Neural progenitor cell (in vitro differentiated cells): ENCODE results near the gene TSPAN18. TPM values are rescaled to one million over a fixed set of nuclear protein-coding genes. Genes with fewer than 3 reads are reported as not detected.

ENCODE experiments used
- DNase-seq: peaks from one replicate; pipeline ENCODE4 v3.0.0-alpha.2; 2016; ENCODE audit warnings: low spot score
- H2AFZ ChIP-seq: fragments of 200-600 bp; sonication (generic); replicated peaks from 2 replicates; pipeline ENCODE4 v1.6.1; 2016; ENCODE audit warnings: antibody characterized with exemption
- H3F3A ChIP-seq: fragments of 200-600 bp; sonication (generic); 2 replicates; pipeline ENCODE4 v1.6.1; 2016; ENCODE audit warnings: antibody characterized with exemption, low read depth
- H3K27ac ChIP-seq: fragments of 200-600 bp; sonication (generic); 2 replicates; pipeline ENCODE4 v1.5.1; 2016; ENCODE audit warnings: mild to moderate bottlenecking
- H3K27me3 ChIP-seq: fragments of 200-600 bp; sonication (generic); 2 replicates; pipeline ENCODE4 v1.6.1; 2016; ENCODE audit warnings: mild to moderate bottlenecking, moderate library complexity
- H3K36me3 ChIP-seq: fragments of 200-600 bp; sonication (generic); 2 replicates; pipeline ENCODE4 v1.5.1; 2016
- H3K4me1 ChIP-seq: fragments of 200-600 bp; sonication (generic); 2 replicates; pipeline ENCODE4 v1.6.1; 2016; ENCODE audit warnings: mixed run types
- H3K4me2 ChIP-seq: fragments of 200-600 bp; sonication (generic); 2 replicates; pipeline ENCODE4 v1.6.1; 2016
- H3K4me3 ChIP-seq: fragments of 200-600 bp; sonication (generic); 2 replicates; pipeline ENCODE4 v1.5.1; 2016
- H3K79me2 ChIP-seq: fragments of 200-600 bp; sonication (generic); 2 replicates; pipeline ENCODE4 v1.6.1; 2016; ENCODE audit warnings: low read depth
- H3K9ac ChIP-seq: fragments of 200-600 bp; sonication (generic); 2 replicates; pipeline ENCODE4 v1.6.1; 2016
- H3K9me3 ChIP-seq: fragments of 200-600 bp; sonication (generic); 2 replicates; pipeline ENCODE4 v1.5.1; 2016; ENCODE audit warnings: low read depth
- H4K20me1 ChIP-seq: fragments of 200-600 bp; sonication (generic); 2 replicates; pipeline ENCODE4 v1.6.1; 2016; ENCODE audit warnings: low read depth
- H3K27ac Mint-ChIP-seq: 3 replicates; pipeline ENCODE4 v1.8.0; 2021; ENCODE audit warnings: mixed read lengths
- H3K27me3 Mint-ChIP-seq: 2 replicates; pipeline ENCODE4 v1.8.0; 2022; ENCODE audit warnings: low read depth, mild to moderate bottlenecking, inconsistent platforms, moderate library complexity, mixed read lengths; ENCODE audit not compliant: insufficient read depth
- H3K36me3 Mint-ChIP-seq: 3 replicates; pipeline ENCODE4 v1.8.0; 2021; ENCODE audit warnings: mixed read lengths
- H3K4me1 Mint-ChIP-seq: 3 replicates; pipeline ENCODE4 v1.8.0; 2021; ENCODE audit warnings: mixed read lengths
- H3K4me3 Mint-ChIP-seq: 3 replicates; pipeline ENCODE4 v1.8.0; 2021; ENCODE audit warnings: mild to moderate bottlenecking, moderate library complexity, mixed read lengths
- H3K9me3 Mint-ChIP-seq: 3 replicates; pipeline ENCODE4 v1.8.0; 2020; ENCODE audit warnings: mixed read lengths
- EZH2 ChIP-seq: fragments of 200-600 bp; sonication (generic); IDR thresholded peaks from 2 replicates; pipeline ENCODE4 v1.6.1; 2017; ENCODE audit warnings: antibody characterized with exemption, mild to moderate bottlenecking, moderate library complexity
- EZH2phosphoT487 ChIP-seq: fragments of 200-600 bp; sonication (generic); IDR thresholded peaks from 2 replicates; pipeline ENCODE4 v1.6.1; 2017; ENCODE audit warnings: antibody characterized with exemption
- total RNA-seq: library from RNA; depleted of rRNA; stranded (reverse); fragments of >200 nt; gene quantifications from 2 replicates; pipeline ENCODE4 v1.2.3, GENCODE V29; 2015; ENCODE audit warnings: low replicate concordance
- TF ChIP-seq, protein P1 (sequence below): fragments of 200-600 bp; sonication (generic); IDR thresholded peaks from 2 replicates; pipeline ENCODE4 v1.5.1; 2017; ENCODE audit warnings: antibody characterized with exemption, mild to moderate bottlenecking

The TSPAN18 gene
- total RNA-seq, 1 donor from 2014 or later, result 16.5 TPM

DNA sequence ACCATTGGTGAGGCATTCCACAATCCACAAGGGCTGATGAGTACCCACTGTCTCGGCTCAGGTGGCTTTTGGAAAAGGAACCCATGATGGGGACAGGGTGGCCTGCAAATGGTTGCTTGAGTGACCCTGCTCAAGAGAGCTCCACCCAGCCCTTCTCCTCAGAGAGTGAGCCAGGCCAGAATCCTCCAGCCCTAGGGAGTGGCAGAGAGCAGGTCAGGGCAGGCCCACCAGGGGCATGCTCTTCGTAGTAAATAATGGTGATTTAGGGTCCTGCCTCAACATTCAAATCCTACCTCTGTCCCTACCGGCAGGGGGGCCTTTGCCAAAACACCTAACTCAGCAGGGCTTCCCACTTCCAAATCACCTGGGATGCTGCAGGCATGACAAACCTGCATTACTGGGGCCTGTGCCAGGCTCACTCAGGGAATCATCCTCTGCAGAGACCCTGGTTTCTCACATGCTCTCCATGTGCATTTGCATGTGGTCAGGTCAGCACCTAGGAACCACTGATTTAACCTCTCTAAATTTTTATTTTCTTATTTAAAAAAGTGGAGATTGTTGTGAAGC lies 241.3 kb downstream of the TSPAN18 start:
- Histone ChIP-seq H2AFZ (no peak overlapping the region), H3K27ac (no peak overlapping the region), H3K4me1 (peaks cover 33% of the 10 kb centered on the region), H3K27me3 (no peaks in the 10 kb centered on the region), H3K4me3 (no peak overlapping the region), H3K9me3 (no peaks in the 10 kb centered on the region), H4K20me1 (no peaks in the 10 kb centered on the region), H3K36me3 (no peaks in the 10 kb centered on the region), H3K4me2 (no peak overlapping the region), H3F3A (peaks cover 27% of the 10 kb centered on the region), H3K79me2 (no peaks in the 10 kb centered on the region), H3K9ac (no peak overlapping the region)
- no peaks in the 10 kb centered on the region for H3K9me3 Mint-ChIP-seq
- no peak overlapping the region for H3K27ac Mint-ChIP-seq
- H3K4me3 Mint-ChIP-seq, result no peak overlapping the region
- DNase-seq, result no peak
- H3K4me1 Mint-ChIP-seq, result peaks cover 30% of the 10 kb centered on the region
- H3K27me3 Mint-ChIP-seq, result peaks cover 11% of the 10 kb centered on the region
- TF ChIP-seq EZH2, result no peak
- TF ChIP-seq, protein P1, sequence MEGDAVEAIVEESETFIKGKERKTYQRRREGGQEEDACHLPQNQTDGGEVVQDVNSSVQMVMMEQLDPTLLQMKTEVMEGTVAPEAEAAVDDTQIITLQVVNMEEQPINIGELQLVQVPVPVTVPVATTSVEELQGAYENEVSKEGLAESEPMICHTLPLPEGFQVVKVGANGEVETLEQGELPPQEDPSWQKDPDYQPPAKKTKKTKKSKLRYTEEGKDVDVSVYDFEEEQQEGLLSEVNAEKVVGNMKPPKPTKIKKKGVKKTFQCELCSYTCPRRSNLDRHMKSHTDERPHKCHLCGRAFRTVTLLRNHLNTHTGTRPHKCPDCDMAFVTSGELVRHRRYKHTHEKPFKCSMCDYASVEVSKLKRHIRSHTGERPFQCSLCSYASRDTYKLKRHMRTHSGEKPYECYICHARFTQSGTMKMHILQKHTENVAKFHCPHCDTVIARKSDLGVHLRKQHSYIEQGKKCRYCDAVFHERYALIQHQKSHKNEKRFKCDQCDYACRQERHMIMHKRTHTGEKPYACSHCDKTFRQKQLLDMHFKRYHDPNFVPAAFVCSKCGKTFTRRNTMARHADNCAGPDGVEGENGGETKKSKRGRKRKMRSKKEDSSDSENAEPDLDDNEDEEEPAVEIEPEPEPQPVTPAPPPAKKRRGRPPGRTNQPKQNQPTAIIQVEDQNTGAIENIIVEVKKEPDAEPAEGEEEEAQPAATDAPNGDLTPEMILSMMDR, result no peak
- no peaks in the 10 kb centered on the region for H3K36me3 Mint-ChIP-seq

DNA sequence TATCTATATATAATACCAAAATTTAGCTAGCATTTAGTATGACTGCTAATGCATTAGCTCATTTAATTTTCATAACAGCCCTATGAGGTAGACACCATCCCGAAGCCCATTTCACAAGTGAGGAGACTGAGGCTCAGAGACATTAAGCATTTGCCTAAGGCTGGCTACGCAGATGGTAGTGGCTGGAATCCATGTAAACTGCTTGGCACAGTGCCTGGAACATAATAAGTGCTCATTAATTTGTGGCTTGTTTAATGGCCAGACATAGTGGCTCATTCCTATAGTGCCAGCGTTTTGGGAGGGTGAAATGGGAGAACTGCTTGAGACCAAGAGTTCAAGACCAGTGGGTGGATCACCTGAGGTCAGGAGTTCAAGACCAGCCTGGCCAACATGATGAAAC lies 241.7 kb downstream of the TSPAN18 start:
- DNase-seq, result no peak

DNA sequence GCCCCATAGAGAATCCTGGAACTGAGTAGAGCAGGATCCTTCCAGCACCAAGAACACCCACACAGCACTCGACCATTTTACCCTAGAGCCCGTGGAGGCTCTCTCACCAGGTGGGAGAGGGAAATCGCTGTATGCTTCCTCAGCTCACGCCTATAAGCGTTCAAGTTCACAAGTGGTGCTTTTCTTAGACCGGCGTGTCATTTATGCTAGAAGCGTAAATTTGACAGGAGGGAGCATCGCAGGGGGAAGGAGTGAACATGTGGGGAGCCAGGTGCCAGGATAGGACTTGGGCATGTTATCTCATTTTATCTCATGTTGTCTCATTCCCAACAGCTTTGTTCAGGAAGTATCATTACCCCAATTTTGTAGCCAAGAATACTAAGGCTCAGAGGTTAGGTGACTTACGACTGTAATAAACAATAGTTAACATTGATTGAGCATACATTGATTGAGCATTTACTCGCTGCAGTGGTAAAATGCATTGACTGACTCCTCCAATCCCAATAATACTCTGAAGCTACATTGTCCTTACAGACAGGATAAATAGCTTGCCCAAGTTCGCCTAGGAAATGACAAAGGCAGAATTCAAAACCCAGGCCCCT lies 243.0 kb downstream of the TSPAN18 start:
- H3F3A ChIP-seq, result peaks cover 19% of the 10 kb centered on the region
- H3K4me1 ChIP-seq, result peaks cover 28% of the 10 kb centered on the region
- H3K9me3 Mint-ChIP-seq, result no peaks in the 10 kb centered on the region
- H4K20me1 ChIP-seq, result no peaks in the 10 kb centered on the region
- no peak for DNase-seq
- H3K4me3 Mint-ChIP-seq, result no peak overlapping the region
- no peaks in the 10 kb centered on the region for H3K36me3 Mint-ChIP-seq
- H3K27me3 Mint-ChIP-seq, result peaks cover 11% of the 10 kb centered on the region
- H3K9ac ChIP-seq, result no peak overlapping the region
- H3K79me2 ChIP-seq, result no peaks in the 10 kb centered on the region
- no peak overlapping the region for H3K4me3 ChIP-seq
- H3K36me3 ChIP-seq, result no peaks in the 10 kb centered on the region
- no peak overlapping the region for H2AFZ ChIP-seq
- no peak for TF ChIP-seq EZH2
- TF ChIP-seq, protein P1, result no peak
- TF ChIP-seq EZH2phosphoT487, result no peak
- no peaks in the 10 kb centered on the region for H3K9me3 ChIP-seq
- H3K4me2 ChIP-seq, result no peak overlapping the region
- H3K4me1 Mint-ChIP-seq, result peaks cover 34% of the 10 kb centered on the region
- no peak overlapping the region for H3K27ac Mint-ChIP-seq
- no peak overlapping the region for H3K27ac ChIP-seq
- no peaks in the 10 kb centered on the region for H3K27me3 ChIP-seq

More for the DNA sequence above, 241.7 kb downstream of the TSPAN18 start:
- Histone ChIP-seq H3F3A (peaks cover 22% of the 10 kb centered on the region), H3K36me3 (no peaks in the 10 kb centered on the region), H3K27me3 (no peaks in the 10 kb centered on the region), H3K9ac (no peak overlapping the region), H4K20me1 (no peaks in the 10 kb centered on the region), H3K27ac (no peak overlapping the region), H2AFZ (no peak overlapping the region), H3K79me2 (no peaks in the 10 kb centered on the region), H3K4me1 (peaks cover 32% of the 10 kb centered on the region), H3K9me3 (no peaks in the 10 kb centered on the region), H3K4me3 (no peak overlapping the region), H3K4me2 (no peak overlapping the region)
- H3K27me3 Mint-ChIP-seq, result peaks cover 11% of the 10 kb centered on the region
- TF ChIP-seq, protein P1, result no peak
- TF ChIP-seq EZH2phosphoT487 (no peak), EZH2 (no peak)
- no peaks in the 10 kb centered on the region for H3K9me3 Mint-ChIP-seq
- H3K4me3 Mint-ChIP-seq, result no peak overlapping the region
- H3K36me3 Mint-ChIP-seq, result no peaks in the 10 kb centered on the region
- H3K27ac Mint-ChIP-seq, result no peak overlapping the region
- peaks cover 32% of the 10 kb centered on the region for H3K4me1 Mint-ChIP-seq
